GM19099 (cell line): Measurements from ENCODE around the gene PDZD2.

ENCODE experiments used
- POLR2A ChIP-seq: IDR thresholded peaks from 3 replicates; pipeline ENCODE4 v1.6.1; 2011; ENCODE audit warnings: low read depth; ENCODE audit not compliant: insufficient read length; ENCODE audit errors: extremely low read depth

The PDZD2 gene

GRCh38 chr5:31918739-31919138 is 279.8 kb downstream of the PDZD2 start:
- no peak for TF ChIP-seq POLR2A

DNA sequence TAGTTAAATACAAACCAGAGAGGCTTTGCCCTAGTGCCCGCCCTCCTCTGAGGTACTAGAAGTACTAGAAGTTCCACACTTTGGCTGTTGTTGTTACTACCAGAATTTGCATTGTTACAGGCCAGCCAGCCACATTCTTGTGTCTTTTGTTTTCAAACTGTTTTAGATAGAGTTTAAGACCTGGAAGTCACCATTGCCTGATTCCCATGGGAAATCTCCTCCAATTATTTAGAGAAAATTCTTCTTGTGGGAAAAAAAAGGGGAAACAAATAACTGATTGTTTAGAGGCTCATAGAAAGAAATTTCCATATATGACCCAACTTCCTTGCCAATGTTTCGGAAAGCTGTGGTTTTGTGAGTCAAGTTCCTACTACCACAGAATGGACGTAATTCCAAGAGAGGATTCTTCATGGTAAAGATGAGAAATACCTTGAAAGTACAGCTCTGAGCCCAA is 282.9 kb downstream of the PDZD2 start:
- TF ChIP-seq POLR2A: no peak

DNA sequence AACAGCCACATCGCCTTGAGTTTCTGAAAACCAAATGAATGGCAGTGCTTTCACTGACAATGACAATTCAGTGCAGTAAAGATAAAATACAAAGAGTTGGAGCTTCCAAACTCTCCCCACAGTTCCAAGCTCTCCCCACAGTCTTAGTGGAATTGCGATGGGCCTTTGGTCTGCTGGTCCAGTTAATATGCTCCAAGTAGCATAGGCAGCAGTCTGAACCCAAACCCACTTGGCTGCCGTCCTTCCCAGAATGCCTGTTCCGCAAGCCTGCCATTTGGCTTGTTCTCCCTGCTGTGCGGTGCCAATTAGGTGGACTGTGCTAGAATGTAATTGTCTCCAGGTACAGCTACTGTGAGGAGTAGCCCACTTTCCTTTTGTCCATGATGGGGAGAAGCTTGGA is 285.1 kb downstream of the PDZD2 start:
- TF ChIP-seq POLR2A: no peak

GRCh38 chr5:31931874-31932273 is 292.9 kb downstream of the PDZD2 start:
- no peak for TF ChIP-seq POLR2A

DNA sequence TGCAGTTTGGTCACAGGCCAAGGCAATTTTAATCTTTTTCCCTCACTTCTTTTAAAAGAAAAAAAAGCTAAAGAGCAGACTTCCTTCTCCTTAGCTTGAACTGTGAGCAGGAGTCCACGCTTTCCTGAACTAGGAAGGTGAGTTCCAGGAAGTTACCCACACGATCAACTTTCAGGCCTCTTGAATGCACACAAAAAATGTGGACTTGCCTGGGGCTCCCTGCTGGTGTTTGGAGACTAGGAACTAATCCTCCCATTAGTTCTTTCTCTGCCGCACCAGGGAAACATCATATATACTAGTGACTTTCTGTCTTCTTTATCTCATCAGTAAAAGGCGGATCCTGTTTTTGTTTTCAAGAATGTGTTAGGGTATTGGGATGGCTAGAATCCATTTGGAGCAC is 295.2 kb downstream of the PDZD2 start:
- no peak for TF ChIP-seq POLR2A

GRCh38 chr5:31935496-31936369 is 296.8 kb downstream of the PDZD2 start:
- no peak for TF ChIP-seq POLR2A

DNA sequence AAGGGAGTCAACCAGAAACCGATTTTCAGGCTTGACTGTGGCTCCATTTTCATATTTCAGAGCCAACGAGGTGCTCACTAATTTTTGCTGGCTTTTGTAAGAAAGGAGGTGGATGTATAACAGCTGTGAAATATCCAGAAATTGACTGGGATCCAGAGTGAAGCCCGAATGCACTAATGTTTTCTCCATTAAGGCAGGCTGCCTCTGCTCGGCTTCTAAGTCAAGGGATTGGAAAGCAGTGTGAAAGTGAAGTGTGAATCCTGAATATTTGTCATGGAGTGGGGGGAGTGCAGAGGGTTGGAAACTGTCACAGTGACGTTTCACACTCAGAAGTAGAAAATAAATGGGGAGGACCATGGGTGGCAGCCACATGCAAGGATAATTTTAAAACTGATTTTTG is 297.8 kb downstream of the PDZD2 start:
- TF ChIP-seq POLR2A: no peak

GRCh38 chr5:31937226-31937625 is 298.3 kb downstream of the PDZD2 start:
- TF ChIP-seq POLR2A: no peak

DNA sequence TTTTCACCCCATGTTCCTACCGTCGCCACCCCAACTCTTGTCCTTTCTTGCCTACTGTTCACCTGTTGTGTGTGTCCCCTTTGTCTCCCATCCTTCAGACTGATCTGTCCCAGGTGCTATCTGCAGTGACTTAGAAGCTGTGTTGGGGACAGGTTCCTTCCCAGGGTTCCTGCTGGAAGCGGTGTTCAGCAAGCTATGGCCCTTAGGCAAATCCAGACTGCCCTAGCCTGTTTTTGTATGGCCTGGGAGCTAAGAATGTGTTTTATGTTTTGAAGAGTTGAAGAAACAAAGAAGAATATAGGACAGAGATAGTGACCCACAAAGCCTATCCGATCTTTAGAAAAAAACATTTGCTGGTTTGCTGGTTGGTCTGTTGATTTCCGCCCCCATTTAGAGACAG is 298.8 kb downstream of the PDZD2 start:
- TF ChIP-seq POLR2A: no peak

GRCh38 chr5:31939151-31939550 is 300.2 kb downstream of the PDZD2 start:
- TF ChIP-seq POLR2A: no peak

DNA sequence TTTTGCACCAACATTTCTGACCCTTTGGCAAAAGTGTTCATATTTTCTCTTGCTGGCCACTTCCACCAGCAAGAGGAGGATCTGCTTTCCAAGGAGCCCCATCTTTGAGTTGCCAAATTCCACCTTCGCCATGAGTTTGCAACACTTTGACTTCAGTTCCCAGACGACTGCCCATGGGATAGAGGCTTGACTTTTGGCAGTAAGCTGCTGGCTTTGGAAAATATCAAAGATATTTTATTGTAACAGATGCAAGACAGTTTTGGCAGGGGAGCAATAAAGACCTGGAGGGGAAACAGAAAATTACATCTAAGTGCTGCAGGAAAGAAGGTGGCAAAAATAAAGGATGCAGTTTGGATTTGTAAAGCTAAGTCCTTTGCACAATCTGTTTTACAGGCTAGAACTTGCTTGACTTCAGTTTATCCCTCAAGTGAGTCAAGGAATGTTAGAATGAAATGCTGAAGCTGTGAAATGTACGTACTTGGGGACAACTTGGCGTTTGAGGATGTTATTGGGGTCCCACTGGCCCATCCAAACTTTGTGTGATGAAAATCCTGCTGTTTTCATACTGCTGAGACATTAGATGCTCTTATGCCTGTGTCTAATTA is 302.3 kb downstream of the PDZD2 start:
- no peak for TF ChIP-seq POLR2A

GRCh38 chr5:31942546-31942945 is 303.6 kb downstream of the PDZD2 start:
- TF ChIP-seq POLR2A: no peak

DNA sequence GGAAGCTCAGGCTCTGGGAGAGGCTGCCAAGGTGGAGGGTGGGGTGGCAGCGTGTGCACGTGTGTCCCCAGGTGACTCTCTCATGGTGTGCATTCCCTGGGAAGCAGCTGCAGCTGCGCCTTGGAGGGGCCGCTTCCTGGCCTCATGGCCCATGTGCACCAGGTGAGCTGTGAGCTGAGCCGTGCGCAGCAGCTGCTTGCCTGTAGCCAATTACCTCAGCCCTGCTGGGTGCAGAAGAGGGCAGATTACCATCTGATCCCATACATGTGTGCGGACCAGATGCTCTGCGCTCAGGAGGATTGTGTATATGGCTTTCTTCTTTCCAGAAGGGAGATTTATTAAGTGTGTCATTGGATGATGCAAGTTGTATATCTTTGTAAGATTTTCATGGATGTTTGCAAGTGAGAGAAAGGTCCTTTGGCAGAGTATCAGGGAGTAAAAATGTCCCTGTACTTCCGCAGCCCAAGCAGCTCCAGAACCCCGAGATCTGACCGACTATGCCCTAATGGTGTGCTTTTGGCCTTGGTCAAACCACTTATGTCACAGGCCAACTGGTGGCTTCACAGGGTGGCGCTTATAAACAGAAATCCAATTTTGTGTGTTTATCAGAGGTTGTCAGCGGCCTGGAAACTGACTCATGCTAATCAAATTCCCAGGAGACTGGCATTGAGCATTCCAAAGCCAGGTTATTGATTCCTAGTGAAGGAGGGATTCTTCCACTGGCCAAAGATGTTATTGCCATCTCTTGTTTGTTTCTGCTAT is 305.9 kb downstream of the PDZD2 start:
- TF ChIP-seq POLR2A: no peak

- no peak for TF ChIP-seq POLR2A
Observed at GRCh38 chr5:31948006-31948405, 309.1 kb downstream of the PDZD2 start.

DNA sequence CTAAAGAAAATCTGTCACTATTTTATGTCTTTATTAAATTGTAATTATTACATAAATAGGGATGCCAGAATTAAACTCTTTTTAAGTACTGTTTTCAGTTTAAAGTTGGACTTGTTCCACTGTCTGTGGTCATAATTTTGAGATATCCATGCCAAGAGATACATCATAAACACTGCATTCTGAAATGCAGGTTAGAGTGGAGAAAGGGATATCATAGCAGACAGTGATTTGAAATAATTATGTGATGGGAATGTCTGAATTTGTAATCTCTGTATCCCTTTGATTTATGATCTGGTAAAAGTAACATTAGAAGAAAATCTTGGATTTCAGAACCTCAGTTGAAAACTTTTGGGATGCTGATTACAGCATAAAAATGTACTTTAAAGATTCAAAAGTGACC is 313.1 kb downstream of the PDZD2 start:
- TF ChIP-seq POLR2A: no peak
